ENCODE results near the gene OR5AU1. TPM values are rescaled to one million over a fixed set of nuclear protein-coding genes. Genes with fewer than 3 reads are reported as not detected.

The OR5AU1 gene
- total RNA-seq, 1 donor, result not detected

DNA sequence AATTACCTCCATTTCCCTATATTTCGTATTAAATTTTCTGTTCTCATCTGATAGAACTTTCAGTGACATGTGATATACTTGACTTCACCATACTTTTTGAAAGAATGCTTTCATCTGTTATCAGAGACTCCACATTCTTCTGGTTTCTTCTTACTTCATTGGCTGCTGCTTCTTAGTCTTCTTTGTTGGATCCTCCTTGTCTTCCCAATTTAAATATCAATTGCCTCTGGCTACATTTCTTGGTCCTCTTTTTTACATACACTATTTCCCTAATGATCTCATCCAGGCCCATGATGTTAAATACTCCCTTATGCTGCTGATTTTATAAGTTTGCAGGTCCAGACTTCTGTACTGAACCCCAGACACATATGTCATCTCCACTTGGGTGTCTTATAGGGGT lies 22.0 kb downstream of the OR5AU1 start:
- no peak overlapping the region for H3K4me3 ChIP-seq (ENCODE audit: insufficient read depth, low read length)
- TF ChIP-seq, protein P1, sequence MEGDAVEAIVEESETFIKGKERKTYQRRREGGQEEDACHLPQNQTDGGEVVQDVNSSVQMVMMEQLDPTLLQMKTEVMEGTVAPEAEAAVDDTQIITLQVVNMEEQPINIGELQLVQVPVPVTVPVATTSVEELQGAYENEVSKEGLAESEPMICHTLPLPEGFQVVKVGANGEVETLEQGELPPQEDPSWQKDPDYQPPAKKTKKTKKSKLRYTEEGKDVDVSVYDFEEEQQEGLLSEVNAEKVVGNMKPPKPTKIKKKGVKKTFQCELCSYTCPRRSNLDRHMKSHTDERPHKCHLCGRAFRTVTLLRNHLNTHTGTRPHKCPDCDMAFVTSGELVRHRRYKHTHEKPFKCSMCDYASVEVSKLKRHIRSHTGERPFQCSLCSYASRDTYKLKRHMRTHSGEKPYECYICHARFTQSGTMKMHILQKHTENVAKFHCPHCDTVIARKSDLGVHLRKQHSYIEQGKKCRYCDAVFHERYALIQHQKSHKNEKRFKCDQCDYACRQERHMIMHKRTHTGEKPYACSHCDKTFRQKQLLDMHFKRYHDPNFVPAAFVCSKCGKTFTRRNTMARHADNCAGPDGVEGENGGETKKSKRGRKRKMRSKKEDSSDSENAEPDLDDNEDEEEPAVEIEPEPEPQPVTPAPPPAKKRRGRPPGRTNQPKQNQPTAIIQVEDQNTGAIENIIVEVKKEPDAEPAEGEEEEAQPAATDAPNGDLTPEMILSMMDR (IDR thresholded peaks at IDR 0.05; ENCODE audit: extremely low read depth, low read depth, low read length), result no peak
- no peak for DNase-seq (ENCODE audit: insufficient read length, low spot score, missing footprints)
- no peaks in the 10 kb centered on the region for H3K27me3 ChIP-seq (ENCODE audit: insufficient read depth, low read length)
- no peak overlapping the region for H3K4me2 ChIP-seq (ENCODE audit: insufficient read depth, low read length)
- no peaks in the 10 kb centered on the region for H3K9me3 ChIP-seq (ENCODE audit: low read depth, low read length)
- H3K27ac ChIP-seq (ENCODE audit: low read depth, low read length), result no peak overlapping the region
- H4K20me1 ChIP-seq (ENCODE audit: insufficient read depth, low read length), result no peaks in the 10 kb centered on the region
- no peaks in the 10 kb centered on the region for H3K4me1 ChIP-seq (ENCODE audit: insufficient read depth, low read length)
- H3K79me2 ChIP-seq (ENCODE audit: insufficient read depth, low read length), result no peaks in the 10 kb centered on the region
- H2AFZ ChIP-seq (ENCODE audit: low read length), result no peak overlapping the region
- H3K36me3 ChIP-seq (ENCODE audit: insufficient read depth, low read length), result no peaks in the 10 kb centered on the region

GRCh38 chr14:21123429-21123828 lies 32.4 kb downstream of the OR5AU1 start:
- no peaks in the 10 kb centered on the region for H3K79me2 ChIP-seq (ENCODE audit: insufficient read depth, low read length)
- no peak overlapping the region for H3K27ac ChIP-seq (ENCODE audit: low read depth, low read length)
- H2AFZ ChIP-seq (ENCODE audit: low read length), result no peak overlapping the region
- H3K36me3 ChIP-seq (ENCODE audit: insufficient read depth, low read length), result no peaks in the 10 kb centered on the region
- H3K4me2 ChIP-seq (ENCODE audit: insufficient read depth, low read length), result no peak overlapping the region
- TF ChIP-seq, protein P1 (IDR thresholded peaks at IDR 0.05; ENCODE audit: extremely low read depth, low read depth, low read length), result no peak
- no peaks in the 10 kb centered on the region for H3K9me3 ChIP-seq (ENCODE audit: low read depth, low read length)
- H3K4me3 ChIP-seq (ENCODE audit: insufficient read depth, low read length), result no peak overlapping the region
- DNase-seq (ENCODE audit: insufficient read length, low spot score, missing footprints), result no peak
- H3K27me3 ChIP-seq (ENCODE audit: insufficient read depth, low read length), result peaks cover 9% of the 10 kb centered on the region
- H3K4me1 ChIP-seq (ENCODE audit: insufficient read depth, low read length), result no peaks in the 10 kb centered on the region
- no peaks in the 10 kb centered on the region for H4K20me1 ChIP-seq (ENCODE audit: insufficient read depth, low read length)

GRCh38 chr14:21121122-21121521 lies 34.7 kb downstream of the OR5AU1 start:
- Histone ChIP-seq H3K4me3 (ENCODE audit: insufficient read depth, low read length) (no peak overlapping the region), H4K20me1 (ENCODE audit: insufficient read depth, low read length) (no peaks in the 10 kb centered on the region), H3K27ac (ENCODE audit: low read depth, low read length) (no peak overlapping the region), H3K27me3 (ENCODE audit: insufficient read depth, low read length) (peaks cover 9% of the 10 kb centered on the region), H3K4me1 (ENCODE audit: insufficient read depth, low read length) (no peaks in the 10 kb centered on the region), H2AFZ (ENCODE audit: low read length) (no peak overlapping the region), H3K79me2 (ENCODE audit: insufficient read depth, low read length) (no peaks in the 10 kb centered on the region), H3K4me2 (ENCODE audit: insufficient read depth, low read length) (no peak overlapping the region), H3K9me3 (ENCODE audit: low read depth, low read length) (no peaks in the 10 kb centered on the region), H3K36me3 (ENCODE audit: insufficient read depth, low read length) (no peaks in the 10 kb centered on the region)
- TF ChIP-seq, protein P1 (IDR thresholded peaks at IDR 0.05; ENCODE audit: extremely low read depth, low read depth, low read length), result no peak
- no peak for DNase-seq (ENCODE audit: insufficient read length, low spot score, missing footprints)

- H3K79me2 ChIP-seq (ENCODE audit: insufficient read depth, low read length), result no peaks in the 10 kb centered on the region
- no peak for DNase-seq (ENCODE audit: insufficient read length, low spot score, missing footprints)
- H3K9me3 ChIP-seq (ENCODE audit: low read depth, low read length), result no peaks in the 10 kb centered on the region
- peaks cover 9% of the 10 kb centered on the region for H3K27me3 ChIP-seq (ENCODE audit: insufficient read depth, low read length)
- no peaks in the 10 kb centered on the region for H3K4me1 ChIP-seq (ENCODE audit: insufficient read depth, low read length)
- H3K4me3 ChIP-seq (ENCODE audit: insufficient read depth, low read length), result no peak overlapping the region
- no peak overlapping the region for H2AFZ ChIP-seq (ENCODE audit: low read length)
- H3K27ac ChIP-seq (ENCODE audit: low read depth, low read length), result no peak overlapping the region
- H3K36me3 ChIP-seq (ENCODE audit: insufficient read depth, low read length), result no peaks in the 10 kb centered on the region
- TF ChIP-seq, protein P1 (IDR thresholded peaks at IDR 0.05; ENCODE audit: extremely low read depth, low read depth, low read length), result no peak
- no peaks in the 10 kb centered on the region for H4K20me1 ChIP-seq (ENCODE audit: insufficient read depth, low read length)
- H3K4me2 ChIP-seq (ENCODE audit: insufficient read depth, low read length), result no peak overlapping the region
These were observed 35.2 kb downstream of the OR5AU1 start for GRCh38 chr14:21120686-21121085.
